H9 (cell line): ENCODE results near the gene NRXN2. TPM values are rescaled to one million over a fixed set of nuclear protein-coding genes. Genes with fewer than 3 reads are reported as not detected.

ENCODE experiments used
- DNase-seq: peaks from one replicate; pipeline ENCODE4 v3.0.0-alpha.2; 2017
- H2AFZ ChIP-seq: one replicate; pipeline ENCODE4 v1.6.1; 2013; ENCODE audit warnings: mild to moderate bottlenecking, low read length, control low read depth, moderate library complexity
- H2AK5ac ChIP-seq: 2 replicates; pipeline ENCODE4 v1.6.1; 2013; ENCODE audit warnings: low read length, control low read depth, mixed read lengths; ENCODE audit not compliant: insufficient read length
- H2BK120ac ChIP-seq: one replicate; pipeline ENCODE4 v1.6.1; 2013; ENCODE audit warnings: low read depth, mild to moderate bottlenecking, low read length, control low read depth, inconsistent platforms; ENCODE audit not compliant: poor library complexity, severe bottlenecking
- H2BK12ac ChIP-seq: 2 replicates; pipeline ENCODE4 v1.6.1; 2013; ENCODE audit warnings: low read length, control low read depth, mixed read lengths, low read depth; ENCODE audit not compliant: insufficient read length
- H2BK15ac ChIP-seq: 2 replicates; pipeline ENCODE4 v1.6.1; 2013; ENCODE audit warnings: low read depth, low read length, control low read depth
- H2BK20ac ChIP-seq: one replicate; pipeline ENCODE4 v1.6.1; 2013; ENCODE audit warnings: low read depth, mild to moderate bottlenecking, low read length, control low read depth, inconsistent platforms; ENCODE audit not compliant: poor library complexity, severe bottlenecking
- H2BK5ac ChIP-seq: 2 replicates; pipeline ENCODE4 v1.6.1; 2013; ENCODE audit warnings: low read length, control low read depth, mixed read lengths; ENCODE audit not compliant: insufficient read length
- H3K14ac ChIP-seq: 2 replicates; pipeline ENCODE4 v1.6.1; 2013; ENCODE audit warnings: low read length, control low read depth; ENCODE audit not compliant: insufficient read depth
- H3K18ac ChIP-seq: 2 replicates; pipeline ENCODE4 v1.6.1; 2013; ENCODE audit warnings: low read depth, mild to moderate bottlenecking, mixed read lengths, low read length, control low read depth; ENCODE audit not compliant: insufficient read length
- H3K23ac ChIP-seq: 2 replicates; pipeline ENCODE4 v1.6.1; 2013; ENCODE audit warnings: low read length, control low read depth, mixed read lengths, low read depth; ENCODE audit not compliant: insufficient read length
- H3K23me2 ChIP-seq: 2 replicates; pipeline ENCODE4 v1.6.1; 2013; ENCODE audit warnings: low read depth, mild to moderate bottlenecking, mixed read lengths, low read length, control low read depth; ENCODE audit not compliant: insufficient read length, poor library complexity, severe bottlenecking
- H3K27ac ChIP-seq: 2 replicates; pipeline ENCODE4 v1.5.1; 2013; ENCODE audit warnings: low read length, control low read depth, mixed read lengths, low read depth; ENCODE audit not compliant: insufficient read length
- H3K27me3 ChIP-seq: 2 replicates; pipeline ENCODE4 v1.6.1; 2013; ENCODE audit warnings: low read length, control low read depth, inconsistent platforms; ENCODE audit not compliant: insufficient read depth
- H3K4ac ChIP-seq: 2 replicates; pipeline ENCODE4 v1.6.1; 2013; ENCODE audit warnings: low read depth, mild to moderate bottlenecking, control low read depth, inconsistent platforms, low read length, moderate library complexity
- H3K4me1 ChIP-seq: 2 replicates; pipeline ENCODE4 v1.6.1; 2013; ENCODE audit warnings: low read length, control low read depth, inconsistent platforms; ENCODE audit not compliant: insufficient read depth
- H3K4me2 ChIP-seq: 2 replicates; pipeline ENCODE4 v1.6.1; 2013; ENCODE audit warnings: low read length, control low read depth, mixed read lengths; ENCODE audit not compliant: insufficient read length, insufficient read depth
- H3K56ac ChIP-seq: 2 replicates; pipeline ENCODE4 v1.6.1; 2013; ENCODE audit warnings: low read depth, mild to moderate bottlenecking, mixed read lengths, low read length, control low read depth; ENCODE audit not compliant: insufficient read length
- H3K79me1 ChIP-seq: 2 replicates; pipeline ENCODE4 v1.6.1; 2013; ENCODE audit warnings: low read depth, mild to moderate bottlenecking, moderate library complexity, low read length, control low read depth, inconsistent platforms; ENCODE audit not compliant: insufficient read depth, poor library complexity, severe bottlenecking
- H3K79me2 ChIP-seq: 2 replicates; pipeline ENCODE4 v1.6.1; 2013; ENCODE audit warnings: low read length, control low read depth, inconsistent platforms; ENCODE audit not compliant: insufficient read depth
- H3K9ac ChIP-seq: 2 replicates; pipeline ENCODE4 v1.6.1; 2013; ENCODE audit warnings: low read length, control low read depth, mixed read lengths; ENCODE audit not compliant: insufficient read length; ENCODE audit errors: extremely low read depth
- H3K9me3 ChIP-seq: one replicate; pipeline ENCODE4 v1.6.1; 2013; ENCODE audit warnings: low read depth, low read length, inconsistent platforms; ENCODE audit not compliant: control insufficient read depth
- H3T11ph ChIP-seq: one replicate; pipeline ENCODE4 v1.6.1; 2013; ENCODE audit warnings: mild to moderate bottlenecking, low read length, control low read depth, inconsistent platforms
- H4K20me1 ChIP-seq: one replicate; pipeline ENCODE4 v1.6.1; 2013; ENCODE audit not compliant: control insufficient read depth, insufficient read length, insufficient read depth
- H4K5ac ChIP-seq: 2 replicates; pipeline ENCODE4 v1.6.1; 2013; ENCODE audit warnings: low read depth, mild to moderate bottlenecking, mixed read lengths, low read length, control low read depth; ENCODE audit not compliant: insufficient read length
- H4K8ac ChIP-seq: replicated peaks from 2 replicates; pipeline ENCODE4 v1.6.1; 2013; ENCODE audit warnings: low read length, control low read depth, mixed read lengths, low read depth; ENCODE audit not compliant: insufficient read length
- H4K91ac ChIP-seq: 2 replicates; pipeline ENCODE4 v1.6.1; 2013; ENCODE audit warnings: low read depth, mild to moderate bottlenecking, moderate library complexity, mixed read lengths, low read length, control low read depth; ENCODE audit not compliant: insufficient read length
- H3K27ac Mint-ChIP-seq, 3 experiments: 2 replicates in 2 of 3; 3 replicates in 1 of 3; pipeline ENCODE4 v1.8.0; 2020 to 2021; ENCODE audit warnings: mixed read lengths in 3 of 3, mild to moderate bottlenecking in 1 of 3, moderate library complexity in 1 of 3
- H3K27me3 Mint-ChIP-seq: 2 replicates; pipeline ENCODE4 v1.8.0; 2021; ENCODE audit warnings: low read depth, mild to moderate bottlenecking, moderate library complexity, mixed read lengths
- H3K36me3 Mint-ChIP-seq, 3 experiments: 2 replicates in 2 of 3; 3 replicates in 1 of 3; pipeline ENCODE4 v1.8.0; 2020 to 2021; ENCODE audit warnings: low read depth in 3 of 3, mixed read lengths in 3 of 3; ENCODE audit not compliant: insufficient read depth in 1 of 3
- H3K4me1 Mint-ChIP-seq, 2 experiments: 2 replicates each; pipeline ENCODE4 v1.8.0; 2020; ENCODE audit warnings: mixed read lengths in 2 of 2
- H3K4me3 Mint-ChIP-seq, 2 experiments: 2 replicates in 1 of 2; 3 replicates in 1 of 2; pipeline ENCODE4 v1.8.0; 2020 to 2021; ENCODE audit warnings: mild to moderate bottlenecking in 2 of 2, mixed read lengths in 2 of 2, moderate library complexity in 1 of 2
- H3K9me3 Mint-ChIP-seq, 2 experiments: 2 replicates in 1 of 2; 3 replicates in 1 of 2; pipeline ENCODE4 v1.8.0; 2020; ENCODE audit warnings: mild to moderate bottlenecking in 2 of 2, mixed read lengths in 2 of 2, moderate library complexity in 1 of 2
- CTCF ChIP-seq: fragments of 200-600 bp; sonication (generic); conservative IDR thresholded peaks from 3 replicates; pipeline ENCODE4 v1.8.0; 2021; ENCODE audit warnings: antibody characterized with exemption, mild to moderate bottlenecking
- WGBS: extraction: QIAGEN DNeasy Blood & Tissue Kit; methylation state at CpG from one replicate; pipeline ENCODE4 v1.1.7; 2013; ENCODE audit warnings: missing lambda C conversion rate, low lambda C conversion rate, mixed read lengths; ENCODE audit not compliant: insufficient read length; ENCODE audit errors: extremely low coverage; 5-methylcytosine and 5-hydroxymethylcytosine counted together
- total RNA-seq: library from RNA; stranded (reverse); gene quantifications from 2 replicates; pipeline ENCODE4 v1.2.1, GENCODE V29; 2021

NRXN2 gene
- total RNA-seq, 1 experiment from 2014 or later, result 3.9 TPM

DNA sequence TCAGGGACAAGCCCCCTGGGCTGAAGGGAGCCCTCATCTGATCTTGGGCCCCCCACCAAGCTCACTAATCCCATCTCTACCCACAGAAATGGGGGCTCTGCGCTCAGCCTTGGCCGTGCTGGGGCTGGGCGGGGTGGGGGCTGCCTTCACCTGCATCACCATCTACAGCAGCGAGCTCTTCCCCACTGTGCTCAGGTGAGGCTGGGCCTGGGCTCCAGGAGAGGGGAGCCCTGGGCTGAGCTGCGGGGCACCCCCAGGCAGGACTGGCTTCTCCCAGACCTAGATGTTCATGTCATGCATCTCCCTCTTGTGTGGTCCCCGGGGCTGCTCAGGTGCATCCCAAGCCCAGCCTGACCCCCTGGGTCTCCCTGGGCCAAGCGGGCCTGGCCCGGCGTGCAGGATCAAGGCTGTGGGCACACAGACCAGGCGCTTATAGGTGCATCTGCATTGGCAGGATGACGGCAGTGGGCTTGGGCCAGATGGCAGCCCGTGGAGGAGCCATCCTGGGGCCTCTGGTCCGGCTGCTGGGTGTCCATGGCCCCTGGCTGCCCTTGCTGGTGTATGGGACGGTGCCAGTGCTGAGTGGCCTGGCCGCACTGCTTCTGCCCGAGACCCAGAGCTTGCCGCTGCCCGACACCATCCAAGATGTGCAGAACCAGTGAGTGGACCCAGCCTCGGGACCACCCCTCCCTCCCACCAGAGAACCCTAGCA lies 122.6 kb downstream of the NRXN2 start:
- Histone ChIP-seq H2BK5ac (no peak overlapping the region), H4K20me1 (no peaks in the 10 kb centered on the region), H2AFZ (no peak overlapping the region), H4K91ac (no peak overlapping the region), H3K4me1 (no peaks in the 10 kb centered on the region), H3K18ac (no peak overlapping the region), H3K79me1 (no peaks in the 10 kb centered on the region), H3K14ac (no peak overlapping the region), H4K5ac (no peak overlapping the region), H3K9me3 (no peaks in the 10 kb centered on the region), H3K79me2 (no peaks in the 10 kb centered on the region), H3K23ac (no peak overlapping the region), H2BK12ac (no peak overlapping the region), H3K9ac (no peak overlapping the region), H3T11ph (no peak overlapping the region), H2BK120ac (no peak overlapping the region), H3K4ac (no peak overlapping the region), H2BK20ac (no peak overlapping the region), H3K27ac (no peak overlapping the region), H2BK15ac (no peak overlapping the region), H3K56ac (no peak overlapping the region), H4K8ac (no peak overlapping the region), H3K4me2 (no peak overlapping the region), H3K23me2 (no peaks in the 10 kb centered on the region), H2AK5ac (no peak overlapping the region), H3K27me3 (no peaks in the 10 kb centered on the region)
- Mint-ChIP-seq H3K4me1 (peaks cover 5 to 8% of the 10 kb centered on the region in 2 experiments), H3K27ac (no peak overlapping the region), H3K27me3 (peaks cover 14% of the 10 kb centered on the region), H3K4me3 (no peak overlapping the region), H3K9me3 (peaks cover 0 to 4% of the 10 kb centered on the region in 2 experiments; a peak in 3 of 5 replicates), H3K36me3 (no peaks in the 10 kb centered on the region)
- no peak for TF ChIP-seq CTCF
- no CpG with 5 or more reads among the region's 19 CpGs for WGBS
- no peak for DNase-seq
